Stimulated activated naive B cell treated with anti-CD40 and anti-IgM and Interleukin-4, amounts not matched to agents 10 μg/mL and 1 μg/mL and 100 μg/mL, for 72 hours (primary cell): ENCODE measurements around the gene ZNRF3.

Experiments used
- ATAC-seq, 2 donors: fragments of 150-1000 bp; cut with Tn5 transposase; replicated peaks; 2 replicates each; pipeline ENCODE4 v1.10.0; 2021; ENCODE audit warnings: moderate library complexity in 1 of 2
- DNase-seq: peaks from one replicate; pipeline ENCODE4 v3.0.0; 2021
- H3K27ac Mint-ChIP-seq: one replicate; pipeline ENCODE4 v1.8.0; 2022; ENCODE audit warnings: mild to moderate bottlenecking, mixed read lengths
- H3K27me3 Mint-ChIP-seq, 2 donors: one replicate each; pipeline ENCODE4 v1.8.0; 2022; ENCODE audit warnings: mixed read lengths in 2 of 2
- H3K36me3 Mint-ChIP-seq, 2 donors: one replicate each; pipeline ENCODE4 v1.8.0; 2022; ENCODE audit warnings: mixed read lengths in 2 of 2, mild to moderate bottlenecking in 1 of 2
- H3K4me1 Mint-ChIP-seq, 2 donors: one replicate each; pipeline ENCODE4 v1.8.0; 2022; ENCODE audit warnings: mixed read lengths in 2 of 2, mild to moderate bottlenecking in 1 of 2
- H3K4me3 Mint-ChIP-seq, 2 donors: one replicate each; pipeline ENCODE4 v1.8.0; 2022; ENCODE audit warnings: mild to moderate bottlenecking in 2 of 2, mixed read lengths in 2 of 2, moderate library complexity in 1 of 2
- H3K9me3 Mint-ChIP-seq, 2 donors: one replicate each; pipeline ENCODE4 v1.8.0; 2022; ENCODE audit warnings: mixed read lengths in 2 of 2, mild to moderate bottlenecking in 1 of 2

The ZNRF3 gene

GRCh38 chr22:29044657-29045176 lies 161.3 kb downstream of the ZNRF3 start:
- no peaks in the 10 kb centered on the region for H3K9me3 Mint-ChIP-seq
- no peaks in the 10 kb centered on the region for H3K4me1 Mint-ChIP-seq
- no peak overlapping the region for H3K27ac Mint-ChIP-seq
- peaks cover 5 to 8% of the 10 kb centered on the region in 2 donors for H3K36me3 Mint-ChIP-seq
- H3K27me3 Mint-ChIP-seq, result peaks cover 4 to 16% of the 10 kb centered on the region in 2 donors
- no peak overlapping the region for H3K4me3 Mint-ChIP-seq
- ATAC-seq (no peak), DNase-seq (no peak)

DNA sequence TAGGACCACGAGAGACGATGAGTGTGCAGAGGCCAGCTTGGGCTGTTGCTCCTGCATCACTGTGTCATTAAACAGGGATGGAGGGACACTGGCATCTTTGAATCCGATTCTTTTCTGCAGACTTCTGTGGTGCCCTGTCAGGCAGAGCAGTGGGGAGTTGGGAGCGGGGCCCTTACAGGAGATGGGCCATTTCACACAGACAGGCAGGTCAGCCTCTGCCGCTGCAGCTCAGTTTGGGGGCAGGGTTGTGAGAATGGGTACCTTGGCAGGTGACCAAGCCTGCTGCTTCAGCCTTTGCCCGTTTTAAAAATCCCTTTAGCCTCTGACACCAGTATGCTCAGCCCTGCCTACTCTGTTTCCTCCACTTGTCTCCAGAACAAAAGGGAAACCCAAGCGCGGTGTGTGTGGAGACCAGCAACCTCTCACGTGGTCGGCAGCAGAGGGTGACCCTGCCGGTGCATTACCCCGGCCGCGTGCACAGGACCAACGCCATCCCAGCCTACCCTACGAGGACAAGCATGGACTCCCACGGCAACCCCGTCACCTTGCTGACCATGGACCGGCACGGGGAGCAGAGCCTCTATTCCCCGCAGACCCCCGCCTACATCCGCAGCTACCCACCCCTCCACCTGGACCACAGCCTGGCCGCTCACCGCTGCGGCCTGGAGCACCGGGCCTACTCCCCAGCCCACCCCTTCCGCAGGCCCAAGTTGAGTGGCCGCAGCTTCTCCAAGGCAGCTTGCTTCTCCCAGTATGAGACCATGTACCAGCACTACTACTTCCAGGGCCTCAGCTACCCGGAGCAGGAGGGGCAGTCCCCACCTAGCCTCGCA lies 165.7 kb downstream of the ZNRF3 start:
- Mint-ChIP-seq H3K4me3 (no peak overlapping the region), H3K36me3 (peaks cover 6 to 12% of the 10 kb centered on the region in 2 donors), H3K27ac (peak overlapping the region; percentile 51), H3K9me3 (no peaks in the 10 kb centered on the region), H3K27me3 (peaks cover 0 to 8% of the 10 kb centered on the region in 2 donors), H3K4me1 (no peaks in the 10 kb centered on the region)
- DNase-seq, result no peak
- no peak for ATAC-seq

DNA sequence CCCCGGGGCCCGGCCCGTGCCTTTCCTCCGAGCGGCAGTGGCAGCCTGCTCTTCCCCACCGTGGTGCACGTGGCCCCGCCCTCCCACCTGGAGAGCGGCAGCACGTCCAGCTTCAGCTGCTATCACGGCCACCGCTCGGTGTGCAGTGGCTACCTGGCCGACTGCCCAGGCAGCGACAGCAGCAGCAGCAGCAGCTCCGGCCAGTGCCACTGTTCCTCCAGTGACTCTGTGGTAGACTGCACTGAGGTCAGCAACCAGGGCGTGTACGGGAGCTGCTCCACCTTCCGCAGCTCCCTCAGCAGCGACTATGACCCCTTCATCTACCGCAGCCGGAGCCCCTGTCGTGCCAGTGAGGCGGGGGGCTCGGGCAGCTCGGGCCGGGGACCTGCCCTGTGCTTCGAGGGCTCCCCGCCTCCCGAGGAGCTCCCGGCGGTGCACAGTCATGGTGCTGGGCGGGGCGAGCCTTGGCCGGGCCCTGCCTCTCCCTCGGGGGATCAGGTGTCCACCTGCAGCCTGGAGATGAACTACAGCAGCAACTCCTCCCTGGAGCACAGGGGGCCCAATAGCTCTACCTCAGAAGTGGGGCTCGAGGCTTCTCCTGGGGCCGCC lies 166.4 kb downstream of the ZNRF3 start:
- Mint-ChIP-seq H3K27me3 (peaks cover 0 to 12% of the 10 kb centered on the region in 2 donors), H3K4me3 (no peak overlapping the region), H3K27ac (no peak overlapping the region), H3K9me3 (no peaks in the 10 kb centered on the region), H3K4me1 (no peaks in the 10 kb centered on the region), H3K36me3 (peaks cover 6 to 12% of the 10 kb centered on the region in 2 donors)
- DNase-seq, result no peak
- no peak for ATAC-seq

DNA sequence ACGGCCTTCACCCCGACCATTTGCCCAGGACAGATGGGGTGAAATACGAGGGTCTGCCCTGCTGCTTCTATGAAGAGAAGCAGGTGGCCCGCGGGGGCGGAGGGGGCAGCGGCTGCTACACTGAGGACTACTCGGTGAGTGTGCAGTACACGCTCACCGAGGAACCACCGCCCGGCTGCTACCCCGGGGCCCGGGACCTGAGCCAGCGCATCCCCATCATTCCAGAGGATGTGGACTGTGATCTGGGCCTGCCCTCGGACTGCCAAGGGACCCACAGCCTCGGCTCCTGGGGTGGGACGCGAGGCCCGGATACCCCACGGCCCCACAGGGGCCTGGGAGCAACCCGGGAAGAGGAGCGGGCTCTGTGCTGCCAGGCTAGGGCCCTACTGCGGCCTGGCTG lies 167.1 kb downstream of the ZNRF3 start:
- H3K27me3 Mint-ChIP-seq, result peaks cover 0 to 16% of the 10 kb centered on the region in 2 donors
- no peaks in the 10 kb centered on the region for H3K9me3 Mint-ChIP-seq
- no peak overlapping the region for H3K27ac Mint-ChIP-seq

GRCh38 chr22:29053048-29053702 lies 169.8 kb downstream of the ZNRF3 start:
- Mint-ChIP-seq H3K9me3 (no peaks in the 10 kb centered on the region), H3K4me1 (no peaks in the 10 kb centered on the region), H3K4me3 (no peak overlapping the region), H3K36me3 (peaks cover 3 to 12% of the 10 kb centered on the region in 2 donors), H3K27ac (no peak overlapping the region), H3K27me3 (peaks cover 0 to 22% of the 10 kb centered on the region in 2 donors)
- ATAC-seq, result no peak
- DNase-seq, result no peak

More for the DNA sequence above, 167.1 kb downstream of the ZNRF3 start:
- ATAC-seq (no peak), DNase-seq (no peak)
- no peaks in the 10 kb centered on the region for H3K4me1 Mint-ChIP-seq
- no peak overlapping the region for H3K4me3 Mint-ChIP-seq
- H3K36me3 Mint-ChIP-seq, result peaks cover 6 to 12% of the 10 kb centered on the region in 2 donors

DNA sequence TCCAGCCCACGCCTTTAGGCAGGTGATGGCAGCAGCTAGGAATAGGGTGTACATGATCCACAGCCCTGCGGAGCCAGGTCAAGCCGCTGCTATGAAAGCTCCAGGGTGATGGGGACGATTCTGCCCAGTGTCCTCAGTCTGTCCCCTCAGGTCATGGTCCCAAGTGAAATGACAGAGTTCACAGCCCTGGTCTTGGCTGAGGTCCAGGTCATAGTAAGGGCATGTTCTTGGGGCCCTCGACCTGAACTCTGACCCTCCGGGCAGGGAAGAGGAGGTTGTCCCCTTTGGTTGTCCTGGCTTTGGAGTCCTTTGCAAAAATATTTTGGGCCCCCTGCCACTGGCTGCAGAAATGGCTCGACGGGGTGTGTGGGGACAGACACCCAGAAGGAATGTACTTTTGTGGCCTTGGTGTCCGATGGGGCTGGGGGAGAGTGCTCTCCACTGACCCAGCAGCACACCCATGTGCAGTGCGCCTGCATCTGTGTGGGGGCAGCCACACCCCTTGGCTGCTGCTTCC lies 170.9 kb downstream of the ZNRF3 start:
- ATAC-seq (no peak), DNase-seq (no peak)
- no peak overlapping the region for H3K27ac Mint-ChIP-seq
- no peaks in the 10 kb centered on the region for H3K9me3 Mint-ChIP-seq
- no peaks in the 10 kb centered on the region for H3K4me1 Mint-ChIP-seq
- H3K27me3 Mint-ChIP-seq, result peaks cover 0 to 33% of the 10 kb centered on the region in 2 donors
- H3K36me3 Mint-ChIP-seq, result peaks cover 3 to 7% of the 10 kb centered on the region in 2 donors
- H3K4me3 Mint-ChIP-seq, result no peak overlapping the region

DNA sequence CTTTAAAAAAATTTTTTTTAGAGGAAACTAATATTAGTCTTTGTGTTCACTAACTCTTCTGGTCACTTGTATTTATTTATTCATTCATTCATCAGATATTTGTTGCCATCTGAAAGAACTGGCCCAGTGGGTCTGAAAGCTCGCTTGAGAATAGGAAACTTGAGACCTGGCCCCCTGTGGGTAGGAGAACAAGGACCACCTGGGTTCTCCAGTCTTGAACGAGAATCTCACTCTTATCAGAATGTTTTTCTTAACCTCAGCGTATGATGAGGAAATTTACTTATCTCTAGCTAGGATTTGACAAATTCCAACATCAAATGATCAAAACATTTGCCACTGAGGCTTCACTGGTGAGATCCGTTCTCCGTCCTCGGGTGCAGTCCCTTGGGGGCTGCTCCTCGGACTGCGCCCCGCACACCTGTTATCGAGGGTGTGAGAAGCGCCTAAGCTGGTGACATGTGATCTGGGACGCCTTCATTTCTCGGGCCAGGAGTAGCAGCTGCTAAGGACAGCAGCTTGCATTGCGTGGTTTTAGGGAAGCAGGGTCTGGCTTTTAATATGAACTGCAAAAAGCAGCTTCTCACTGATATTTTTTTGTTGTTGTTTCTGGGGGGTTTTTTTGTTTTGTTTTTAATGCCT lies 171.9 kb downstream of the ZNRF3 start:
- ATAC-seq (no peak), DNase-seq (no peak)
- Mint-ChIP-seq H3K9me3 (no peaks in the 10 kb centered on the region), H3K4me3 (no peak overlapping the region), H3K36me3 (peaks cover 0 to 4% of the 10 kb centered on the region in 2 donors), H3K27ac (no peak overlapping the region), H3K27me3 (peaks cover 6 to 42% of the 10 kb centered on the region in 2 donors), H3K4me1 (no peaks in the 10 kb centered on the region)

GRCh38 chr22:29056472-29056871 lies 173.1 kb downstream of the ZNRF3 start:
- peaks cover 15 to 53% of the 10 kb centered on the region in 2 donors for H3K27me3 Mint-ChIP-seq
- H3K4me3 Mint-ChIP-seq, result no peak overlapping the region
- ATAC-seq, result no peak
- no peak for DNase-seq
- H3K36me3 Mint-ChIP-seq, result no peaks in the 10 kb centered on the region
- H3K27ac Mint-ChIP-seq, result no peak overlapping the region
- no peaks in the 10 kb centered on the region for H3K9me3 Mint-ChIP-seq
- no peaks in the 10 kb centered on the region for H3K4me1 Mint-ChIP-seq

- ATAC-seq (no peak), DNase-seq (no peak)
- H3K4me3 Mint-ChIP-seq, result no peak overlapping the region
- no peak overlapping the region for H3K27ac Mint-ChIP-seq
- H3K9me3 Mint-ChIP-seq, result no peaks in the 10 kb centered on the region
- H3K4me1 Mint-ChIP-seq, result no peaks in the 10 kb centered on the region
- H3K27me3 Mint-ChIP-seq, result peaks cover 24 to 59% of the 10 kb centered on the region in 2 donors
- no peaks in the 10 kb centered on the region for H3K36me3 Mint-ChIP-seq
Measured at GRCh38 chr22:29060251-29060869, 177.0 kb downstream of the ZNRF3 start.

DNA sequence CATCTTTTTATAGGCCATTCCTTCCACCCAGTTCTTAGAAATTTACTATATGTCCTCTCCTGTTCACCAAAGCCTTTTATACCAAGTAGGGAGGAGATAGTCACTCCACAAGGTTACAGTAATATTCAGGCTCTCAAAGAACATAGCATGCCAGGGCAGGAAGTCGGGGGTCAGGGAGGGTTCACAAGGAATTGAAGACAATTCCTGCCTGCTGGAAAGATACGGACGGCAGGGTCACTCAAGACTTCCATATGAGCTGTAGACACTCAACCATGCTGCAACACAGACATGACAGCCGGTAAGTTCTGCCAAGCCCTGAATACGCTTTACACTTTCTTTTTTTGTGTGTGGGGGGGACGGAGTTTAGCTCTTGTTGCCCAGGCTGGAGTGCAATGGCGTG lies 177.6 kb downstream of the ZNRF3 start:
- no peak overlapping the region for H3K4me3 Mint-ChIP-seq
- peaks cover 2 to 4% of the 10 kb centered on the region in 2 donors for H3K4me1 Mint-ChIP-seq
- ATAC-seq (no peak), DNase-seq (no peak)
- H3K27me3 Mint-ChIP-seq, result peaks cover 24 to 58% of the 10 kb centered on the region in 2 donors
- H3K27ac Mint-ChIP-seq, result no peak overlapping the region
- H3K9me3 Mint-ChIP-seq, result no peaks in the 10 kb centered on the region
- H3K36me3 Mint-ChIP-seq, result no peaks in the 10 kb centered on the region

- Mint-ChIP-seq H3K9me3 (no peaks in the 10 kb centered on the region), H3K27ac (no peak within 1 kb of the TSS), H3K4me1 (peaks cover 5 to 7% of the 10 kb centered on the region in 2 donors), H3K27me3 (peaks cover 27 to 64% of the 10 kb centered on the region in 2 donors), H3K36me3 (no peaks in the 10 kb centered on the region), H3K4me3 (no peak within 1 kb of the TSS)
- ATAC-seq, result no peak
- no peak for DNase-seq
Measured at GRCh38 chr22:29061773-29062172, 178.4 kb downstream of the ZNRF3 start, which contains the start of gene C22orf31. Gene C22orf31 (minus strand): TSS chr22:29061831. CDS start chr22:29061792, 39 bp downstream.

DNA sequence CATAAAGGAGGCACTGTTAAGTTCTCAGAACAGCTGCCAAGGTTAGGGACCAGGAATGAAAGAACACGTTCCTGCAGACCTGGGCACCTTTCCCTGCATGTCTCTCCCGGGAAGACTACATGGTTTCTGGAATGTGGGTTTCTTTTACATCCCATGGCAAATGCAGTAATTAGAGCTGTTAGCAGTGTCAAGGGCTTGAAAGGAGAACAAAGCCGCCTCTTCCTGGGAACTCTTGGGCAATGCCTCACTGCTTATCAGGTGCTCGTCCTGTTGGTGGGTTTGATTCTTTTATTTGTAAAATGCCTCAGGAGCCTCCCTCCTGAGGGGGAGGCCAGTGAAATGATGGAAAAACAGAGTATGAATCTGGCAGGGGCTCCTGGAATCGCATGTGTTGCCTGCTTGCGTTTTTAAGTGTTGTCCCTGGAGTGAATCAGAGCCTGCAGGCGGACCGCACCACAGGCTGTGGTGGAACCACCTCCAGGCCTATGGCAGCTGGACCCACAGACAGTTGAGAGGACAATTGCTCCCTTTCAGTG lies 179.0 kb downstream of the ZNRF3 start:
- H3K36me3 Mint-ChIP-seq, result no peaks in the 10 kb centered on the region
- no peak overlapping the region for H3K4me3 Mint-ChIP-seq
- no peaks in the 10 kb centered on the region for H3K9me3 Mint-ChIP-seq
- peaks cover 29 to 69% of the 10 kb centered on the region in 2 donors for H3K27me3 Mint-ChIP-seq
- no peak overlapping the region for H3K27ac Mint-ChIP-seq
- H3K4me1 Mint-ChIP-seq, result peaks cover 6 to 7% of the 10 kb centered on the region in 2 donors
- DNase-seq (no peak), ATAC-seq (no peak)

GRCh38 chr22:29065468-29066190 lies 182.3 kb downstream of the ZNRF3 start:
- no peaks in the 10 kb centered on the region for H3K9me3 Mint-ChIP-seq
- no peak overlapping the region for H3K4me3 Mint-ChIP-seq
- no peaks in the 10 kb centered on the region for H3K36me3 Mint-ChIP-seq
- DNase-seq (no peak), ATAC-seq (peak in 1 of 2 donors; percentile 27)
- H3K27ac Mint-ChIP-seq, result no peak overlapping the region
- H3K4me1 Mint-ChIP-seq, result peaks cover 6 to 7% of the 10 kb centered on the region in 2 donors
- peaks cover 37 to 67% of the 10 kb centered on the region in 2 donors for H3K27me3 Mint-ChIP-seq
